Activated T-helper 1 cell treated with anti-CD3 and anti-CD28 coated beads, Interleukin-12 subunit alpha, Interleukin-12 subunit beta, Interleukin-2, Interleukin-4 antibody, amounts not matched to agents 30 ng/mL and 10 ng/mL and 1 ng/mL, durations not matched to agents 14 hours and 24 hours and 36 hours (primary cell): Measurements from ENCODE around the gene GPR173. TPM values are rescaled to one million over a fixed set of nuclear protein-coding genes. Genes with fewer than 3 reads are reported as not detected.

Source experiments
- DNase-seq: peaks from one replicate; pipeline ENCODE4 v3.0.0; 2021; ENCODE audit warnings: low spot score
- H3K27ac Mint-ChIP-seq: one replicate; pipeline ENCODE4 v1.8.0; 2021; ENCODE audit warnings: mild to moderate bottlenecking, mixed read lengths
- H3K27me3 Mint-ChIP-seq: one replicate; pipeline ENCODE4 v1.8.0; 2022; ENCODE audit warnings: mild to moderate bottlenecking, moderate library complexity, mixed read lengths; ENCODE audit not compliant: insufficient read depth
- H3K36me3 Mint-ChIP-seq: one replicate; pipeline ENCODE4 v1.8.0; 2021; ENCODE audit warnings: low read depth, mixed read lengths
- H3K4me1 Mint-ChIP-seq: one replicate; pipeline ENCODE4 v1.8.0; 2021; ENCODE audit warnings: low read depth, mixed read lengths
- H3K4me3 Mint-ChIP-seq: one replicate; pipeline ENCODE4 v1.8.0; 2021; ENCODE audit warnings: mild to moderate bottlenecking, moderate library complexity, mixed read lengths
- H3K9me3 Mint-ChIP-seq: one replicate; pipeline ENCODE4 v1.8.0; 2021; ENCODE audit warnings: mixed read lengths
- intact Hi-C: fragments of 100-400 bp; cut with micrococcal nuclease; formaldehyde crosslinking; loops from one replicate; pipeline ENCODE4 v1.15.1; 2024
- total RNA-seq: library from RNA; stranded (reverse); gene quantifications from 2 replicates; pipeline ENCODE4 v1.2.3, GENCODE V29; 2022

The GPR173 gene, protein sequence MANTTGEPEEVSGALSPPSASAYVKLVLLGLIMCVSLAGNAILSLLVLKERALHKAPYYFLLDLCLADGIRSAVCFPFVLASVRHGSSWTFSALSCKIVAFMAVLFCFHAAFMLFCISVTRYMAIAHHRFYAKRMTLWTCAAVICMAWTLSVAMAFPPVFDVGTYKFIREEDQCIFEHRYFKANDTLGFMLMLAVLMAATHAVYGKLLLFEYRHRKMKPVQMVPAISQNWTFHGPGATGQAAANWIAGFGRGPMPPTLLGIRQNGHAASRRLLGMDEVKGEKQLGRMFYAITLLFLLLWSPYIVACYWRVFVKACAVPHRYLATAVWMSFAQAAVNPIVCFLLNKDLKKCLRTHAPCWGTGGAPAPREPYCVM
- total RNA-seq: not detected in 2 replicates

DNA sequence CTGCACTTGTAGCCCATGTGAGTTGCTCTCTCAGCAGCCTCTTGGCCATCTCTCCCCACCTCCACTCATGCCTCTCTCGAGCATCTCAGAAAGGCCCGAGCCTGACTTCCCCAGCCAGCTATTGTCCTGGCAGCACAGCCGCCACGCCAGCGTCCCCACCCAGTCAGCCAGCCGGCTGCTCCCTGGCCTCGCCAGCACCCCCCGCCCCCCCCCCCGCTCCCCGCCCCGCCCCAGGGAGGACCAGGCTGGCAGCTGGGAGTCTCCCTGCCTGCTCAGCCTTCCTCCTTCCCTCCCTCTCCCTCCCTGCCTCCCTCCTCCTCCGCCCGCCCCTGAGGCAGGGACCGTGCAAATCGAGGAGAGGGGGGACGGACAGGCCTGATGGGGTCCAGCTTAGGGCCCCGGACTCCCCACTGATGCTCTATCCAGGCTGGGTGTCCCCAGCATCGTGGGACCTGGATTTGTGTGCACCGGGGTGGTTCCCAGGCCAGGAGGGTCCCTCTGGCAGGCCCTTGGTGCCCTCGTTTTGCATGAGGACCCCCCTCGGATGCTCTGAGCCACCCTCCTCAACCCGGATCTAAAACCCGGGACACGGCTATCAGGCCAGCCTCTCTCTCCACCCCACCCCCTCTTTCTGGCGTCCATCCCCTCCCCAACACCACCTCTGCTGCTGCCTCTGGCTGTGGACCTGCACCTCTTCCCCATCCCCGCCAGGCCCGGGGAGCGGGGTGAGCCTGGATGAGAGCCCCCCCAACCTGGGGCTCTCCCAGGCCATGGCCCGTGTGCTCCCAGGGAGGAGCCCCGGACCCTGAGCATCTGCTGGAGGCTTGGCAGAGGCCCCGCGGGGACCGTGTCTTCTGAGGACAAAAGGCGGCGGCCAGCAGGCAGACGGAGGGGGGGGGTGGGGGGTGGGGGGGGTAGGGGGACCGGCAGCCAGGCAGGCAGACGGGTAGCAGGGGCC lies at the start of gene GPR173:
Gene GPR173, plus strand, starts transcription at position 621 of the 958 bp plus-strand sequence. CDS start 27,833 bp downstream, outside the sequence.
- intact Hi-C loops: no loop called here
- no peak for DNase-seq
- Mint-ChIP-seq H3K36me3 (no peaks in the 10 kb centered on the region), H3K27me3 (peaks cover 7% of the 10 kb centered on the region), H3K9me3 (no peaks in the 10 kb centered on the region), H3K4me1 (no peaks in the 10 kb centered on the region), H3K4me3 (no peak within 1 kb of the TSS), H3K27ac (no peak within 1 kb of the TSS)

DNA sequence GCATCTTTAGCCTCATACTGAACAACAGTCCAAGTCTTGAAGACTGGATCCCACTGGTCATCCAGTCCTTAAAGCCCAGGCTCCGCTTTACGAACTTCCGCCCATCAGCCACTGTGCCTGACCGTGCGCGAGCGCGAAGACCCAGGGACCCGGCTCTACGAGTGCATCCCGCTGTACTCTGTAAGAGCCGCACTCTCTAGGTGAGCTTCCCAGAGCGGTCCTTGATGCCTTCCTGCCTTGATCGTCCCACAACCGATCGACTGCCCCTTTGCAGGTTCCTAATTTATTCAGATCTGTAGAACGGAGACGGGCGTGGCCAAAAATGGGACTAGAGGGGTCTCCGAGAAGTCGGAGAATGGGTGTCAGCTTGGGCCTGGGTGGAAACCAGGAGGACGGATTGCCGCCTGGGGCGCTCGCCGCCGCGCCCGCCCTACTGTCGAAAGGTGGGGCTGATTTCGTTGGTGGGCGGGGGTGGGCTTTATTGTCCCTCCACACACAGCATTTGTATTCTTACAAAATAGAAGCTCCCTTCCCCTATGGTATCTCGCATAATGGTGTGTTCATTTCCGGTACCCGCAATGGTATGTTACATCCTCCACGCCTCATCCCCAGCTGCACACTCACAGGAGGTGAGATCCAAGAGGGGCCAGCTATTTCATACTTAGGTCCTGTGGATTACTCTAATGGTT lies 48.0 kb upstream of the GPR173 start:
- Mint-ChIP-seq H3K4me1 (peaks cover 9% of the 10 kb centered on the region), H3K27me3 (peaks cover 10% of the 10 kb centered on the region), H3K36me3 (no peaks in the 10 kb centered on the region), H3K27ac (no peak overlapping the region), H3K4me3 (no peak overlapping the region), H3K9me3 (no peaks in the 10 kb centered on the region)
- intact Hi-C loops: no loop called here
- DNase-seq: no peak

DNA sequence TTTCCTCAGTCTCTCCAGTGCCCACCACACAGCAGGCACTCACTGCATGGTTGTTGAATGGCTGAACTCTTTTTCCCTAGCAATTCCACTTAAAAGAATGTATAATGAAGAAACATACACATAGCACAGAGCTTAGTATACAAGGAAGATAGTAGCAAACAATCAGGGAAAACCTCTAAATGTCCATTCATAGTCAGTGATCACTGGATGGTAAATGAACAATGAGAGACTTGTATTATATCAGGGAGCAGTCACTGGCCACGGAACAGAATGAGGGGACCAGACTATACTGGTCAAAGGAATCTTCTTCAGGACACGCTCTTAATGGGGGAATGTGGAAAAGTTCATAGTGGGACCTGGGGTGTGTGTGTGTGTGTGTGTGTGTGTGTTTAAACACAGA lies 46.6 kb upstream of the GPR173 start:
- no peak overlapping the region for H3K27ac Mint-ChIP-seq
- no peak overlapping the region for H3K4me3 Mint-ChIP-seq
- peaks cover 10% of the 10 kb centered on the region for H3K27me3 Mint-ChIP-seq
- intact Hi-C loops: no loop called here
- H3K9me3 Mint-ChIP-seq: no peaks in the 10 kb centered on the region
- H3K4me1 Mint-ChIP-seq: no peaks in the 10 kb centered on the region
- DNase-seq: no peak
- H3K36me3 Mint-ChIP-seq: no peaks in the 10 kb centered on the region

DNA sequence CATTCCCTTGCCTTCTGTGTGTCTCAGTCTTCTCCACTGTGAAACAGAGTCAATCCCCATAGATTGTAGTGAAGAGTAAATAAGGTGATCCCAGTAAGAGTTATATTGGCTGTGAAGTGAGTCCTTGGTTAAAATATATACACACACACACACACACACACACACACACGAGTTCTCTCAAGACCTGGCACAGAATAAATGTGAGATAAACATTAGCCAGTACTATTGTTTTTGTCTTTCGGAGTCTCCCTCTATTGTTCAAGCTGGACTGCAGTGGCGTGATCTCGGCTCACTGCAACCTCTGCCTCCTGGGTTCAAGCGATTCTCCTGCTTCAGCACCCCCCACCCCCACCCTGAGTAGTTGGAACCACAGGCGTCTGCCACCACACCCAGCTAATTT lies 45.5 kb upstream of the GPR173 start:
- no peak for DNase-seq
- Mint-ChIP-seq H3K4me1 (no peaks in the 10 kb centered on the region), H3K27ac (no peak overlapping the region), H3K4me3 (no peak overlapping the region), H3K9me3 (no peaks in the 10 kb centered on the region), H3K36me3 (no peaks in the 10 kb centered on the region), H3K27me3 (peaks cover 10% of the 10 kb centered on the region)
- intact Hi-C loops: no loop called here

DNA sequence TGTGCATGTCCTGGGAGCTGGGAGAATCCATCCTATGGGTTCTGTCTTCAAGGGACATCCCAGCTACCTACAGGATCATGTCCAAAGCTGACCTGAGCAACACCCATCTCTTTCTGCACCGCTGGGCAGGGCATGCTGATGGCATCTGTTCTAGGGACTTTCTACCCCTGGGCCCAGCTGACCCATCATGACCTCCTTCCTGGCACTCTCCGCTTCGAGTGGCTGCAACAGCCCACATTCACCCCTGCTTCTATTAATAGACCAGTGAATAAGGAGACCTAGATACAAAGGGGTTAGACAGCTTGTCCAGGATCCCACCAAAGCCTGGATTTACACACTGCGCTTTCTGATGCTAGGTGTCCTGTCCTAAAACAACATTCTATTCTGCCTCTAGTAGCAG lies 44.6 kb upstream of the GPR173 start:
- DNase-seq: no peak
- Mint-ChIP-seq H3K36me3 (no peaks in the 10 kb centered on the region), H3K27me3 (peaks cover 12% of the 10 kb centered on the region), H3K4me3 (no peak overlapping the region), H3K27ac (no peak overlapping the region), H3K9me3 (no peaks in the 10 kb centered on the region), H3K4me1 (no peaks in the 10 kb centered on the region)
- intact Hi-C loops: no loop called here

DNA sequence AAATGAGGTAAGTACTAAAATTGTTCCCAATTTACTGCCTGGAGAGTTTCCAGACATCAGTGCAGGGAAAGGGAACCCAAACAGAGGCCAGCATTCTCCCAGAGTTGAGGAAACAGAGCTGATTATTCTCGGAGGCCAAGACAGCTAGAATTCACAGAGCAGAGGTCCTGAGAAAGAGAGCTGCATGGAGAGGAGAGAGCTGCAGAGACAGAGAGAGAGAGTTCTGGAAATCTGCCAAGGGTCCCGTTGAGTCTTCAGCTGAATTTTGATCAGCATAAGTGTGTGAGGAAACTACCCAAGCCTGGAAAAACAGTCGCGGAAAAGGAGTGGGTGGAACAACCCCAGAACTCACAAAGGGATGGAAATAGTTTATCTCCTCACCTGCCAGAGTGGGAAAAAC lies 43.8 kb upstream of the GPR173 start:
- no peak for DNase-seq
- Mint-ChIP-seq H3K9me3 (no peaks in the 10 kb centered on the region), H3K4me3 (no peak overlapping the region), H3K27ac (no peak overlapping the region), H3K4me1 (no peaks in the 10 kb centered on the region), H3K27me3 (peaks cover 12% of the 10 kb centered on the region), H3K36me3 (no peaks in the 10 kb centered on the region)
- intact Hi-C loops: no loop called here

DNA sequence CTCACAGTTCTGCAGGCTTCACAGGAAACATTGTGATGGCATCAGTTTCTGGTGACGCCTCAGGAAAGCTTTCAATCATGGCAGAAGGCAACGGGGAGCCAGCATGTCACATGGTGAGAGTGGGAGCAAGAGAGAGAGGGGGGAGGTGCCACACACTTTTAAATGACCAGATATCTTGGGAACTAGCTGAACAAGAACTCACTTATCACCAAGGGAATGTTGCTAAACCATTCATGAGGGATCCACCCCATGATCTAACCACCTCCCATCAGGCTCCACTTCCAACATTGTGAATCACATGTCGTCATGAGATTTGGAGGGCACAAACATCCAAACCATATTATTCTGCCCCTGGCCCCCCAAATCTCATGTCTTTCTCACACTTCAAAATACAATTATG lies 43.3 kb upstream of the GPR173 start:
- peaks cover 12% of the 10 kb centered on the region for H3K27me3 Mint-ChIP-seq

DNA sequence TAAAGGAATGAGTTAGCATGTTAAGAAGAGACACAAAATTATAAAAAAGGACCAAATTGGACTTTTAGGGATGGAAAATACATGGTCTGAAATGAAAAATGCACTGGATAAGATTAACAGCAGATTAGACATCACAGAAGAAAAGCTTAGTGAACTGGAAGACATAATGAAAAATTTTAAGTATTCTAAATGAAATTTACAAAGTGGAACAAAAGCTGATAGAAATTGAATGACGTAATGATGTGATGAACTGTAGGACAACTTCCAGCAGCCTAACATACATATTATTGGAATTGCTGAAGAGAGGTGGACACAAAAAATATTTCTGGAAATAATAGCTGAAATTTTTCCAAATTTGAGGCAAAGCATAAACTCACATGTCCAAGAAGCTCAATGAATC lies 39.6 kb upstream of the GPR173 start:
- no peaks in the 10 kb centered on the region for H3K9me3 Mint-ChIP-seq
- no peaks in the 10 kb centered on the region for H3K36me3 Mint-ChIP-seq
- DNase-seq: no peak
- no peak overlapping the region for H3K27ac Mint-ChIP-seq
- H3K4me3 Mint-ChIP-seq: no peak overlapping the region
- H3K4me1 Mint-ChIP-seq: no peaks in the 10 kb centered on the region
- peaks cover 7% of the 10 kb centered on the region for H3K27me3 Mint-ChIP-seq
- intact Hi-C loops: no loop called here

More for the DNA sequence above, 43.3 kb upstream of the GPR173 start:
- H3K36me3 Mint-ChIP-seq: no peaks in the 10 kb centered on the region
- no peak overlapping the region for H3K4me3 Mint-ChIP-seq
- DNase-seq: no peak
- H3K4me1 Mint-ChIP-seq: no peaks in the 10 kb centered on the region
- intact Hi-C loops: no loop called here
- no peaks in the 10 kb centered on the region for H3K9me3 Mint-ChIP-seq
- H3K27ac Mint-ChIP-seq: no peak overlapping the region

DNA sequence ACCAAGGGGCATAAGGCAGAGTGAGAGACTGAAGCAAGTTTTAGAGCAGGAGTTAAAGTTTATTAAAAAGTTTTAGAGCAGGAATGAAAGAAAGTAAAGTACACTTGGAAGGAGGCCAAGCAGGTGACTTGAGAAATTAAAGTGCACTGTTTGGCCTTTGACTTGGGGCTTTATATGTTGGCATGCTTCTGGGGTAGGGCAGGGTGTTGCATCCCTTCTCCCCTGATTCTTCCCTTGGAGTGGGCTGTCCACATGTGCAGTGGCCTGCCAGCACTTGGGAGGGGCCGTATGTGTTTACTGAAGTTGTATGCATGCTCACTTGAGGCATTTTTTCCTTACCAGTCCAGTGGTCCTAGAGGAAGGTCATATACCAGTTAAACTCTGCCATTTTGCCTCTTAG lies 35.3 kb upstream of the GPR173 start:
- Mint-ChIP-seq H3K4me1 (no peaks in the 10 kb centered on the region), H3K9me3 (no peaks in the 10 kb centered on the region), H3K27ac (no peak overlapping the region), H3K36me3 (no peaks in the 10 kb centered on the region), H3K27me3 (peaks cover 4% of the 10 kb centered on the region), H3K4me3 (no peak overlapping the region)
- no peak for DNase-seq
- intact Hi-C loops: no loop called here

DNA sequence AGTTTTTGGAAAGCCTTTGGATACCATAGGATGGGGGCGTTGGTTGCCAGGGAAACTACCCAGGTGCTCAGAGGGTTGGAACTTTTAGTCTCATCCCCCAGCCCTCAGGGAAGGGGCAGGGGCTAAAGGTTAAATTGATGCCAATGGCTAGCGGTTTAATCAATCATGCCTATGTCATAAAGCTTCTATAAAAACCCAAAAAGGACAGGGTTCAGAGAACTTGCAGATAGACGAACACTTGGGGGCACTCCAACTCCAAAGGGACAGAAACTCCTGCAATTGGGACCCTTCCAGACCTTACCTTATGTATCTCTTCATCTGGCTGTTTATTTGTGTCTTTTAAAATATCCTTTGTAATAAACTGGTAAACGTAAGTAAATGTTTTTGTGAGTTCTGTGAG lies 30.0 kb upstream of the GPR173 start:
- DNase-seq: no peak
- H3K9me3 Mint-ChIP-seq: no peaks in the 10 kb centered on the region
- no peaks in the 10 kb centered on the region for H3K36me3 Mint-ChIP-seq
- H3K4me1 Mint-ChIP-seq: no peaks in the 10 kb centered on the region
- peaks cover 5% of the 10 kb centered on the region for H3K27me3 Mint-ChIP-seq
- intact Hi-C loops: no loop called here
- H3K27ac Mint-ChIP-seq: no peak overlapping the region
- H3K4me3 Mint-ChIP-seq: no peak overlapping the region

DNA sequence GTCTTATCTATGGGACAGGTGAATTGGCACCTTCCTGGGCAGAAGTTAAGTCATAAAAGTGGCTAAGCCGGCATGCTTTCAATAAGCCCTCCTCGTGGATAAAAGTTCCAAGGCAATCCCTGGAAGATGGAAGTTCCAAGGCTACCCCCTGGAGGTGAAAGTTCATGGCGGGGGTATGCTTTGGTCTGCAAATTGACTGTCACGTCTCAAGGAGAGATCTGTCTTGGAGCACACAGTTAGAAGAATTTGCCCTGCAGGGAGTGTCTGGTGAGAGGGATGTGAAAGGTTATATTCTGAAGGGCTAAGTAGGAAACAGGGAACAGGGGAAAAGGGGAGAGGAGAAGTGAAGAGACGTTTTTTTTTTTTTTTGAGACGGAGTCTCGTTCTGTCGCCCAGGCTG lies 26.2 kb upstream of the GPR173 start:
- H3K36me3 Mint-ChIP-seq: no peaks in the 10 kb centered on the region
- intact Hi-C loops: no loop called here
- no peaks in the 10 kb centered on the region for H3K4me1 Mint-ChIP-seq
- H3K9me3 Mint-ChIP-seq: no peaks in the 10 kb centered on the region
- H3K27ac Mint-ChIP-seq: no peak overlapping the region
- peaks cover 5% of the 10 kb centered on the region for H3K27me3 Mint-ChIP-seq
- H3K4me3 Mint-ChIP-seq: no peak overlapping the region
- no peak for DNase-seq

DNA sequence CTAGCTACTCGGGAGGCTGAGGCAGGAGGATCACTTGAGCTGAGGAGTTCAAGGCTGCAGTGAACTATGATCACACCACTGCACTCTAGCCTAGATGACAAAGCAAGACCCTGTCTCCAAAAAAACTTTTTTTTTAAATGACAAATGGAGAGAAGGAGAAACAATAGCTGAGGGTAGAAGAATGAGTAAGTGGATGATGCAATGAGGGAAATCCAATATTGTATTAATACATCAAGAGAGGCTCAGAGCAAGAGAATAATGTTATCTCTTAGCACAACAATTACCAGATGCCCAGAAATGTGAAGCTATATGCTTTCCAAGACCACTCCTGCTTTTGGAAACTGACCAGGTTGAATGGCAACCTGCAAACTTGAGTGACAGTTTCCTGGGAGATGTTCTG lies 19.9 kb upstream of the GPR173 start:
- H3K4me1 Mint-ChIP-seq: no peaks in the 10 kb centered on the region
- H3K27ac Mint-ChIP-seq: no peak overlapping the region
- no peaks in the 10 kb centered on the region for H3K36me3 Mint-ChIP-seq
- H3K9me3 Mint-ChIP-seq: no peaks in the 10 kb centered on the region
- intact Hi-C loops: no loop called here
- peaks cover 4% of the 10 kb centered on the region for H3K27me3 Mint-ChIP-seq
- DNase-seq: no peak
- no peak overlapping the region for H3K4me3 Mint-ChIP-seq

DNA sequence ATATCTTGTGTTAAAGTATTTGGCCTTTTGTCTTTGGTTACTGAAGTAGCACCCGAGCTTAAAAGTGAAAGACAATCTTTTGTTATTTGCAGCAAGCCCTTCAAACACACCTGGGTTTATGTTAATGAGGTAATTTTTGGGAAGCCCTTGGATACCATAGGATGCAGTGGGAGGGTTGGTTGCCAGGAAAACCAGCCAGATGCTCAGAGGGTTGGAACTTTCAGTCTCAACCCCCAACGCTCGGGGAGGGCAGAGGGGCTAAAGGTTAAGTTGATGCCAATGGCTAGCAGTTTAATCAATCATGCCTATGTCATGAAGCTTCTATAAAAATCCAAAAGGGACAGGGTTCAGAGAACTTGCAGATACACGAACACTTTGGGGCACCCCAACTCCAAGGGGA lies 17.2 kb upstream of the GPR173 start:
- no peak for DNase-seq
- no peak overlapping the region for H3K27ac Mint-ChIP-seq
- H3K27me3 Mint-ChIP-seq: peaks cover 4% of the 10 kb centered on the region
- H3K4me1 Mint-ChIP-seq: no peaks in the 10 kb centered on the region
- H3K36me3 Mint-ChIP-seq: no peaks in the 10 kb centered on the region
- no peak overlapping the region for H3K4me3 Mint-ChIP-seq
- intact Hi-C loops: no loop called here
- no peaks in the 10 kb centered on the region for H3K9me3 Mint-ChIP-seq
